ENCODE results near the gene OPN4.

- TF ChIP-seq CTCF (IDR thresholded peaks at IDR 0.05) (no peak), POLR2AphosphoS5 (IDR thresholded peaks at IDR 0.05) (no peak)
These were observed 28.3 kb downstream of the OPN4 start for GRCh38 chr10:86682675-86683074.
